Upper lobe of left lung (tissue), 6 donors: ENCODE results near the gene ZNF407. TPM values are rescaled to one million over a fixed set of nuclear protein-coding genes. Genes with fewer than 3 reads are reported as not detected.

ENCODE experiments used
- ATAC-seq, 2 donors: fragments of 200-7000 bp; cut with Tn5 transposase; one replicate each; pipeline ENCODE4 v1.9.1; 2022; ENCODE audit warnings: mild to moderate bottlenecking in 2 of 2, moderate library complexity in 2 of 2; ENCODE audit not compliant: low FRiP score in 2 of 2
- DNase-seq, 2 donors: peaks; one replicate each; pipeline ENCODE4 v3.0.0-alpha.2; 2019 to 2020
- H3K27ac ChIP-seq, 4 donors: fragments of 200-600 bp; sonication (generic); one replicate each; pipeline ENCODE4 v1.5.1; 2016 to 2019
- H3K27me3 ChIP-seq, 4 donors: fragments of 200-600 bp; sonication (generic); one replicate each; pipeline ENCODE4 v1.5.1; 2017 to 2019
- H3K36me3 ChIP-seq, 4 donors: fragments of 200-600 bp; sonication (generic); one replicate each; pipeline ENCODE4 v1.5.1; 2016 to 2019
- H3K4me1 ChIP-seq, 4 donors: fragments of 200-600 bp; sonication (generic); one replicate each; pipeline ENCODE4 v1.5.1; 2018 to 2019
- H3K4me3 ChIP-seq, 4 donors: fragments of 200-600 bp; sonication (generic); one replicate each; pipeline ENCODE4 v1.5.1; 2017 to 2019; ENCODE audit warnings: mild to moderate bottlenecking in 2 of 4, moderate library complexity in 1 of 4
- H3K9me3 ChIP-seq, 4 donors: fragments of 200-600 bp; sonication (generic); one replicate each; pipeline ENCODE4 v1.5.1; 2018 to 2019
- EP300 ChIP-seq, 4 donors: sonication (generic); formaldehyde crosslinking; IDR thresholded peaks; one replicate each; pipeline ENCODE4 v1.5.1; 2017; ENCODE audit warnings: antibody characterized with exemption in 4 of 4, control low read depth in 2 of 4
- POLR2A ChIP-seq, 4 donors: fragments of 450-650 bp; IDR thresholded peaks; one replicate each; pipeline ENCODE4 v1.5.1; 2016 to 2017; ENCODE audit warnings: antibody characterized with exemption in 4 of 4, mild to moderate bottlenecking in 2 of 4
- POLR2AphosphoS5 ChIP-seq, 2 donors: sonication (generic); formaldehyde crosslinking; IDR thresholded peaks; one replicate each; pipeline ENCODE4 v1.5.1; 2017; ENCODE audit warnings: antibody characterized with exemption in 2 of 2
- WGBS, 2 donors: methylation state at CpG; one replicate each; pipeline ENCODE4 v1.1.5; 2017 to 2018; 5-methylcytosine and 5-hydroxymethylcytosine counted together
- total RNA-seq, 6 donors: library from RNA; depleted of rRNA in 4 of 6; stranded (reverse); fragments of >200 nt in 4 of 6; gene quantifications; one replicate each; pipeline versions ENCODE4 v1.1.0 to v1.2.1, GENCODE V29; 2016 to 2021
- TF ChIP-seq, protein P1 (sequence below), 6 experiments: fragments of 450-650 bp in 4 of 6; fragments of 200-600 bp in 2 of 6; sonication (generic) in 2 of 6; IDR thresholded peaks; one replicate each; pipeline ENCODE4 v1.5.1; 2016 to 2019; ENCODE audit warnings: antibody characterized with exemption in 6 of 6
- donor health status: DM: no; HTN: no; CAD: no; lungs with moderate emphysema.
- donor health status: DM: no; HTN: yes; CAD: no; lungs with severe emphysema.

ZNF407 gene
- total RNA-seq, 6 donors from 2014 or later: 12.2 to 77.5 (median 17.1) TPM

DNA sequence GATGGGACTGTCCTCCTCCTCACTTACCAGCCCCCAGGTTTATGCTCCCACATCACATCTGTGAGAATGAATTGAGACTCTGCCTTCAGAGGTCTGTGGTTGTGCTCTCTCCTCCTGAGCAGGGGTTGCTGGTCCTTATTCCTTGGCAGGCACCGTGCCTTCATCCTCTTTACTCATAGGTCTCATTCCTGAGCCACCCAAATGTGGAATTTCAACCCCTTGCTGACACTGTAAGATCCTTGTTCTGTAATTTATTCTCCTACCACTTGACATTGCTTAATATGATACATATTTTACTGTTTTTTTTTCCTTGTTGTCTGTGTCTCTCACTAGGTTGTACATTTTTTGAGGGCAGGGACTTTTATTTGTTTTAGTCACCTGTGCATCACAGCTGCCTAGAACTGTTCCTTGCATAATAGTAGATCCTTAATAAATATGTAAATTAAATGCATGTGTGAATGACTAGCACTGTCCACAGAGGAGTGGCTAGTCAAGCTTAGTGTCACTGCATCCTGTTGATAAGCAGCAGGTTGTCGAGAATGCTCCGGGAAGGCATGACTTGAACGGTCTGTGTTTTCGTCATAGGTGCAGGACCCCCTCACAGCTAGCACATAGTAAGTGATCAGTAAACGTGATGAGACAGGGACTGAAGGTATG, 180.6 kb downstream of the ZNF407 start:
- H3K9me3 ChIP-seq: no peaks in the 10 kb centered on the region
- TF ChIP-seq, protein P1, sequence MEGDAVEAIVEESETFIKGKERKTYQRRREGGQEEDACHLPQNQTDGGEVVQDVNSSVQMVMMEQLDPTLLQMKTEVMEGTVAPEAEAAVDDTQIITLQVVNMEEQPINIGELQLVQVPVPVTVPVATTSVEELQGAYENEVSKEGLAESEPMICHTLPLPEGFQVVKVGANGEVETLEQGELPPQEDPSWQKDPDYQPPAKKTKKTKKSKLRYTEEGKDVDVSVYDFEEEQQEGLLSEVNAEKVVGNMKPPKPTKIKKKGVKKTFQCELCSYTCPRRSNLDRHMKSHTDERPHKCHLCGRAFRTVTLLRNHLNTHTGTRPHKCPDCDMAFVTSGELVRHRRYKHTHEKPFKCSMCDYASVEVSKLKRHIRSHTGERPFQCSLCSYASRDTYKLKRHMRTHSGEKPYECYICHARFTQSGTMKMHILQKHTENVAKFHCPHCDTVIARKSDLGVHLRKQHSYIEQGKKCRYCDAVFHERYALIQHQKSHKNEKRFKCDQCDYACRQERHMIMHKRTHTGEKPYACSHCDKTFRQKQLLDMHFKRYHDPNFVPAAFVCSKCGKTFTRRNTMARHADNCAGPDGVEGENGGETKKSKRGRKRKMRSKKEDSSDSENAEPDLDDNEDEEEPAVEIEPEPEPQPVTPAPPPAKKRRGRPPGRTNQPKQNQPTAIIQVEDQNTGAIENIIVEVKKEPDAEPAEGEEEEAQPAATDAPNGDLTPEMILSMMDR (IDR thresholded peaks at IDR 0.05): no peak
- TF ChIP-seq POLR2A (IDR thresholded peaks at IDR 0.05) (no peak), POLR2AphosphoS5 (IDR thresholded peaks at IDR 0.05) (no peak), EP300 (IDR thresholded peaks at IDR 0.05) (no peak)
- H3K36me3 ChIP-seq: no peaks in the 10 kb centered on the region
- WGBS, 2 donors: 72 to 74% methylated on average over 6 of the region's 6 CpGs
- ATAC-seq (peak; percentile 14 to 83), DNase-seq (no peak)
- H3K4me3 ChIP-seq: no peak overlapping the region
- H3K4me1 ChIP-seq: peaks cover 0 to 6% (median 0%) of the 10 kb centered on the region in 4 donors
- H3K27me3 ChIP-seq: no peaks in the 10 kb centered on the region
- H3K27ac ChIP-seq: peak overlapping the region in 1 of 4 donors; percentile 16

DNA sequence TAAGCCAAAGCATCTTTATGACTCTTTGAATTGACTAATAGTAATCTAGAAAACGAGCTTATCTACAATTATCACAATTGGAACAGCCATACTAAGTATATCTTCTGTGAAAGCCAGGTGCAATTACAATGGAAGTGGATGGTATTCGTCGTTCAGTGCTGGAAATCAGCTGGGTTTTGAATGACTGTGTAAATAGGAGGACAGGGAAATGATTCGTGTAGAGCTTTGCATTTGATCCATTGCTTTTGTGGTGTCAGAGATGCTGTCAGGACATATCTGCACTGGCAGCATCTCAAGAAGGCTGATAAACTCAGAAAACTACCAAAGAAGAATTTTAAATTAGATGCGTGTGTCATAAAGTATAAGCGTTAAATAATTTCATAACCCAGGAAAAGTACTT, 187.1 kb downstream of the ZNF407 start:
- TF ChIP-seq EP300 (IDR thresholded peaks at IDR 0.05): no peak
- TF ChIP-seq POLR2A (IDR thresholded peaks at IDR 0.05): no peak
- Histone ChIP-seq H3K9me3 (no peaks in the 10 kb centered on the region), H3K36me3 (no peaks in the 10 kb centered on the region), H3K27ac (no peak overlapping the region), H3K4me3 (no peak overlapping the region), H3K27me3 (no peaks in the 10 kb centered on the region), H3K4me1 (no peaks in the 10 kb centered on the region)
- WGBS, 2 donors: 78 to 89% methylated on average over 6 of the region's 6 CpGs
- ATAC-seq (no peak), DNase-seq (no peak)

DNA sequence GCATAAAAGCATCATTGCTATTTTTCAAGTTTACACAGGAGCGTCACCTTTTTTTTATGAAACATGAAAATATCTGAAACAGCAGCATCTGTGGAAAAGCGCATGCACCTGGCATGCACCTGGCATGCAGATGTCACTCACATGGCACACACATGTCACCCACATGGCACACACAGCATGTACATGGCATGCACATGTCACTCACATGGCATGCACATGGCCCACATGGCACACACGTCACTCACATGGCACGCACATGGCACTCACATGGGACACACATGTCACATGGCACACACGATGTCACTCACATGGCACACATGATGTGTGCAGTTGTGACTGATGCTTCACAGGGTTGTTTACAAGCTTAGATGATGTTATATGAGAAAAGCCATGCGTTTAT, 188.0 kb downstream of the ZNF407 start:
- Histone ChIP-seq H3K27ac (no peak overlapping the region), H3K36me3 (no peaks in the 10 kb centered on the region), H3K4me1 (no peaks in the 10 kb centered on the region), H3K9me3 (no peaks in the 10 kb centered on the region), H3K27me3 (no peaks in the 10 kb centered on the region), H3K4me3 (no peak overlapping the region)
- no peak for TF ChIP-seq POLR2AphosphoS5 (IDR thresholded peaks at IDR 0.05)
- DNase-seq: no peak
- 86 to 95% methylated on average over 5 to 6 of the region's 6 CpGs for WGBS, 2 donors
- ATAC-seq: no peak

DNA sequence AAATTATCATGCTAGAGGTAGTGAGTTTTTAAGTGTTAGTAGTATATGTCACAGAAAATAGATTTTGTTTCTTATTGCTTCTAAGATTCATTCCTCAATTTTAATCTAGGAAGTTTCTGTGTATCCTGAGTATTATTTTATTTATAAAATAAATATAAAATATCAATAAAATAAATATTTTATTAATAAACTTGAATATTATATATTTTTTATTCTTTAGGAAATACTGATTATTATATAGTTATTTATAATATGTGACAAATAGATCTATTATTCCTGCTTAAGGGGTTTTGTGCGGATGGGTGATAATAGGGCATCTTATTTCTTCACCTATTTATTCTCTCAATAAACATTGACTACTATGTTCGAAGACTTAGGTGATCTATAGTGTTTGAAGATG, 191.0 kb downstream of the ZNF407 start:
- Histone ChIP-seq H3K4me1 (no peaks in the 10 kb centered on the region), H3K9me3 (no peaks in the 10 kb centered on the region), H3K27ac (no peak overlapping the region), H3K36me3 (no peaks in the 10 kb centered on the region), H3K4me3 (no peak overlapping the region), H3K27me3 (no peaks in the 10 kb centered on the region)
- ATAC-seq: no peak
- WGBS, 2 donors: 48 to 75% methylated on average over 2 of the region's 2 CpGs
- TF ChIP-seq, protein P1 (IDR thresholded peaks at IDR 0.05): no peak
- TF ChIP-seq POLR2AphosphoS5 (IDR thresholded peaks at IDR 0.05) (no peak), EP300 (IDR thresholded peaks at IDR 0.05) (no peak), POLR2A (IDR thresholded peaks at IDR 0.05) (no peak)
- DNase-seq: no peak

DNA sequence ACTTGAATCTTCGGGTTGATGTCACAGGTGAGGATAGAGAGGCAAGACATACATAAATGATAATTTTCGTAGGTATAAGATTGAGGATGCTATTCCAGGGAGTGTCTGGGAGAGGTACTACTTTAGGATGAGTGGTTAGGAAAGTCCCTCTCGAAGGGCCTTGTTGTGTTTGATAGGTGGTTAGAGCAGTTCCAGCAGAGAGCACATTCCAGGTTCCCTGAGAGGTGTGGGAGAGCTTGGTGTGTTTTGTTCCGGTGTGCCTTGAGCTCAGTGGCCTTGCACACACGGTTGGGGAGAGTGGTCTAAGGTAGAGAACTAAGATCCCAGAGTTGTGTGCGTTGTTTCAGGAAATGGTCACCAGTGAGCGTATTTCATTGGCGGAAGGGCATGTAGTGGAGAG, 191.4 kb downstream of the ZNF407 start:
- WGBS, 2 donors: 79 to 86% methylated on average over 8 of the region's 8 CpGs
- H3K27me3 ChIP-seq: no peaks in the 10 kb centered on the region
- no peak for DNase-seq
- H3K4me3 ChIP-seq: no peak overlapping the region
- peak in 1 of 2 donors; percentile 24 for ATAC-seq
- no peak overlapping the region for H3K27ac ChIP-seq
- no peaks in the 10 kb centered on the region for H3K36me3 ChIP-seq
- H3K4me1 ChIP-seq: no peaks in the 10 kb centered on the region
- no peak for TF ChIP-seq EP300 (IDR thresholded peaks at IDR 0.05)
- TF ChIP-seq, protein P1 (IDR thresholded peaks at IDR 0.05): no peak
- no peak for TF ChIP-seq POLR2A (IDR thresholded peaks at IDR 0.05)
- TF ChIP-seq POLR2AphosphoS5 (IDR thresholded peaks at IDR 0.05): no peak
- no peaks in the 10 kb centered on the region for H3K9me3 ChIP-seq

DNA sequence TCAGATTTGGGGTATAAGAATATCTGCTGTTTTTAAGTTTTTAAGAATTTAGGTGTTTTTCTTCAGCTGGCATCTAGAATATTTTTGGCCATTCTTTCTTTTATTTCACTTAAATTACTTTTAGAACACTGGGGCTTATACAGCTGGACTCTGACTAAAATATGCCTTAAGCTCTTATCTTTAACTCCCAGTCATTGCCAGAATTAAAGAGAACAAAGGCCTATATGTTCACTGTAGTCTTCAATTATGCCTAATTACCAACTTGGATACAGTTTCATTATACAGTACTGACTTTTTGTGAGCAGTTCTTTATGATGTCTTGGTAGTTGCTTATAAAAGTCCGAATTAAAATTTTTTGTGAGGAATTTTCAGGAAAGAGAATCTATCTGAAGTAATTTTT, 192.8 kb downstream of the ZNF407 start:
- TF ChIP-seq POLR2AphosphoS5 (IDR thresholded peaks at IDR 0.05): no peak
- TF ChIP-seq POLR2A (IDR thresholded peaks at IDR 0.05): no peak
- TF ChIP-seq, protein P1 (IDR thresholded peaks at IDR 0.05): no peak
- TF ChIP-seq EP300 (IDR thresholded peaks at IDR 0.05): no peak
- H3K27ac ChIP-seq: no peak overlapping the region
- no peaks in the 10 kb centered on the region for H3K4me1 ChIP-seq
- H3K36me3 ChIP-seq: no peaks in the 10 kb centered on the region
- WGBS, 2 donors: 95 to 100% methylated on average over 1 of the region's 1 CpG
- H3K27me3 ChIP-seq: no peaks in the 10 kb centered on the region
- no peaks in the 10 kb centered on the region for H3K9me3 ChIP-seq
- ATAC-seq: no peak
- H3K4me3 ChIP-seq: no peak overlapping the region
- DNase-seq: no peak
